HL-60 (cell line): ENCODE measurements around the gene TPRA1.
A peak's percentile ranks its signal among the peaks of the same experiment; 100 is the strongest.

Experiments used
- DNase-seq, 2 experiments: peaks; one replicate each; pipeline ENCODE4 v3.0.0-alpha.2; 2010 to 2020; ENCODE audit warnings: low read depth in 1 of 2, low spot score in 1 of 2
- H3K27ac ChIP-seq: fragments of 250-450 bp; sonication (Bioruptor Pico); replicated peaks from 2 replicates; pipeline ENCODE4 v1.5.1; 2020; ENCODE audit warnings: mild to moderate bottlenecking, moderate library complexity
- H3K27me3 ChIP-seq: fragments of 250-450 bp; sonication (Bioruptor Pico); 2 replicates; pipeline ENCODE4 v1.5.1; 2021; ENCODE audit warnings: mild to moderate bottlenecking, moderate library complexity; ENCODE audit not compliant: insufficient read depth, poor library complexity, severe bottlenecking
- H3K4me3 ChIP-seq: replicated peaks from 2 replicates; pipeline ENCODE4 v1.5.1; 2011; ENCODE audit warnings: mild to moderate bottlenecking, control low read depth, low read length; ENCODE audit not compliant: insufficient read depth
- GABPA ChIP-seq: IDR thresholded peaks from 2 replicates; pipeline ENCODE4 v1.6.1; 2012; ENCODE audit warnings: low read depth
- POLR2AphosphoS5 ChIP-seq: IDR thresholded peaks from 2 replicates; pipeline ENCODE4 v1.6.1; 2012; ENCODE audit warnings: low read depth
- REST ChIP-seq: IDR thresholded peaks from 2 replicates; pipeline ENCODE4 v1.6.1; 2012; ENCODE audit warnings: low read depth; ENCODE audit not compliant: insufficient replicate concordance
- SPI1 ChIP-seq: IDR thresholded peaks from 2 replicates; pipeline ENCODE4 v1.6.1; 2012; ENCODE audit warnings: low read depth, mild to moderate bottlenecking, borderline replicate concordance
- TF ChIP-seq, protein P1 (sequence below): IDR thresholded peaks from one replicate; pipeline ENCODE4 v1.5.1; 2011; ENCODE audit warnings: low read length, control low read depth, inconsistent platforms; ENCODE audit not compliant: insufficient read depth

The TPRA1 gene

GRCh38 chr3:127620637-127621375 lies 30.3 kb upstream of the TPRA1 start:
- Histone ChIP-seq H3K27ac (no peak overlapping the region), H3K27me3 (no peaks in the 10 kb centered on the region), H3K4me3 (no peak overlapping the region)
- TF ChIP-seq POLR2AphosphoS5 (no peak), GABPA (no peak), REST (no peak), SPI1 (no peak)
- TF ChIP-seq, protein P1, sequence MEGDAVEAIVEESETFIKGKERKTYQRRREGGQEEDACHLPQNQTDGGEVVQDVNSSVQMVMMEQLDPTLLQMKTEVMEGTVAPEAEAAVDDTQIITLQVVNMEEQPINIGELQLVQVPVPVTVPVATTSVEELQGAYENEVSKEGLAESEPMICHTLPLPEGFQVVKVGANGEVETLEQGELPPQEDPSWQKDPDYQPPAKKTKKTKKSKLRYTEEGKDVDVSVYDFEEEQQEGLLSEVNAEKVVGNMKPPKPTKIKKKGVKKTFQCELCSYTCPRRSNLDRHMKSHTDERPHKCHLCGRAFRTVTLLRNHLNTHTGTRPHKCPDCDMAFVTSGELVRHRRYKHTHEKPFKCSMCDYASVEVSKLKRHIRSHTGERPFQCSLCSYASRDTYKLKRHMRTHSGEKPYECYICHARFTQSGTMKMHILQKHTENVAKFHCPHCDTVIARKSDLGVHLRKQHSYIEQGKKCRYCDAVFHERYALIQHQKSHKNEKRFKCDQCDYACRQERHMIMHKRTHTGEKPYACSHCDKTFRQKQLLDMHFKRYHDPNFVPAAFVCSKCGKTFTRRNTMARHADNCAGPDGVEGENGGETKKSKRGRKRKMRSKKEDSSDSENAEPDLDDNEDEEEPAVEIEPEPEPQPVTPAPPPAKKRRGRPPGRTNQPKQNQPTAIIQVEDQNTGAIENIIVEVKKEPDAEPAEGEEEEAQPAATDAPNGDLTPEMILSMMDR, result no peak
- no peak for DNase-seq

DNA sequence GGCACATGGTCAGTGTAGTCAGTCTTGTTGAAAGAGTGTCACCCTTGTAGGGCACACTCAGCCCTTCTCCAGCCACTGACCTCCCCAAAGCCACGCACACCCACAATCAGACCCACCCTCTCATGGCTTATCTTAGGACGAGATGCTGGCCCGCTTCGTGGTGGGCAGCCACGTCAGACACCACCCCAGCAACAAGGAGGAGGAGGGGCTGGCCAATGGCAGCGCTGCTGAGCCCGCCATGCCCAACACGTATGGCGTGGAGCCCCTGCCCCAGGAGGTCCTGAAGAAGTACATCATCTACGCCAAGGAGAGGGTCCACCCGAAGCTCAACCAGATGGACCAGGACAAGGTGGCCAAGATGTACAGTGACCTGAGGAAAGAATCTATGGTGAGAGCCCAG lies 28.4 kb upstream of the TPRA1 start:
- no peak overlapping the region for H3K27ac ChIP-seq
- H3K4me3 ChIP-seq, result no peak overlapping the region
- TF ChIP-seq GABPA, result no peak
- TF ChIP-seq POLR2AphosphoS5, result no peak
- no peak for TF ChIP-seq SPI1
- TF ChIP-seq, protein P1, result no peak
- no peak for TF ChIP-seq REST
- no peak for DNase-seq
- no peaks in the 10 kb centered on the region for H3K27me3 ChIP-seq

- H3K27me3 ChIP-seq, result no peaks in the 10 kb centered on the region
- no peak overlapping the region for H3K27ac ChIP-seq
- no peak overlapping the region for H3K4me3 ChIP-seq
- no peak for DNase-seq
- TF ChIP-seq, protein P1, result no peak
- peak; percentile 27; the same call in 1 of the 2 replicates for TF ChIP-seq POLR2AphosphoS5
These were observed 26.5 kb upstream of the TPRA1 start for GRCh38 chr3:127616836-127617605.
